HCT116 (cell line): ENCODE data around the gene GPS1. TPM values are rescaled to one million over a fixed set of nuclear protein-coding genes. Genes with fewer than 3 reads are reported as not detected.

Experiments
- ATAC-seq: fragments of 200-7000 bp; cut with Tn5 transposase; 2 replicates; pipeline ENCODE4 v1.9.1; 2020; ENCODE audit warnings: mild to moderate bottlenecking, moderate library complexity
- BruUV-seq: library from RNA; stranded (reverse); fragments of 400-500 nt; replicated peaks from 2 replicates; lab custom pipeline; 2021; lab: Mats Ljungman, UMichigan
- CTCF ChIA-PET: fragments of 300-600 bp; sonication (Branson Sonifier 250); formaldehyde crosslinking; loops from one replicate; lab custom pipeline; 2021; ENCODE audit warnings: antibody characterized with exemption; lab: Charles Lee
- POLR2A ChIA-PET: fragments of 300-600, 350-600 bp; sonication (Branson Sonifier 250); formaldehyde crosslinking; loops from one replicate; lab custom pipeline; 2021; ENCODE audit warnings: antibody characterized with exemption; lab: Charles Lee
- RAD21 ChIA-PET, 2 experiments: fragments of 300-600 bp; sonication (Branson Sonifier 250); formaldehyde crosslinking; loops; one replicate each; lab custom pipeline; 2023; ENCODE audit warnings: low total read pairs in 2 of 2; ENCODE audit not compliant: uncharacterized antibody in 2 of 2, unreplicated experiment in 2 of 2, low non-redundant PET in 1 of 2; lab: Charles Lee
- DNase-seq: peaks from one replicate; pipeline ENCODE4 v3.0.0-alpha.2; 2010; ENCODE audit warnings: low read depth, low spot score
- H2AFZ ChIP-seq: fragments of 200-600 bp; shearing (Covaris generic), sonication (generic); 2 replicates; pipeline ENCODE4 v1.6.1; 2017; ENCODE audit warnings: low read depth, mixed run types, mixed read lengths, antibody characterized with exemption, low read length; ENCODE audit not compliant: poor library complexity, severe bottlenecking
- H3K27ac ChIP-seq: 2 replicates; pipeline ENCODE4 v1.5.1; 2012; ENCODE audit warnings: low read depth, low read length
- H3K27me3 ChIP-seq: fragments of 200-600 bp; sonication (generic); 2 replicates; pipeline ENCODE4 v1.6.1; 2016; ENCODE audit warnings: mixed run types, low read length, mixed read lengths; ENCODE audit not compliant: insufficient read depth
- H3K36me3 ChIP-seq, 2 experiments: fragments of 200-500 bp in 1 of 2; fragments of 200-600 bp in 1 of 2; sonication (Bioruptor generic) in 1 of 2; sonication (generic) in 1 of 2; 2 replicates each; pipeline versions ENCODE4 v1.5.1 to v1.6.1; 2014 to 2016; ENCODE audit warnings: low read length in 2 of 2, inconsistent platforms in 1 of 2, mixed read lengths in 1 of 2, mixed run types in 1 of 2; ENCODE audit not compliant: insufficient read depth in 2 of 2, control insufficient read depth in 1 of 2
- H3K4me1 ChIP-seq, 2 experiments: fragments of 200-600 bp in 1 of 2; sonication (generic) in 1 of 2; 2 replicates each; pipeline versions ENCODE4 v1.5.1 to v1.6.1; 2012 to 2017; ENCODE audit warnings: low read length in 2 of 2, inconsistent platforms in 1 of 2, mild to moderate bottlenecking in 1 of 2, mixed read lengths in 1 of 2, mixed run types in 1 of 2, moderate library complexity in 1 of 2; ENCODE audit not compliant: insufficient read depth in 2 of 2, control insufficient read depth in 1 of 2
- H3K4me2 ChIP-seq: fragments of 200-600 bp; sonication (generic); 2 replicates; pipeline ENCODE4 v1.6.1; 2017; ENCODE audit warnings: mixed run types, low read length, mixed read lengths
- H3K4me3 ChIP-seq, 2 experiments: fragments of 200-600 bp in 1 of 2; sonication (generic) in 1 of 2; replicated peaks in 1 of 2; 2 replicates each; pipeline ENCODE4 v1.5.1; 2011 to 2016; ENCODE audit warnings: low read length in 2 of 2, control low read depth in 1 of 2, low read depth in 1 of 2, mild to moderate bottlenecking in 1 of 2, mixed read lengths in 1 of 2, mixed run types in 1 of 2
- H3K79me2 ChIP-seq: fragments of 200-600 bp; sonication (generic); 2 replicates; pipeline ENCODE4 v1.6.1; 2017; ENCODE audit warnings: mild to moderate bottlenecking, mixed run types, low read length, moderate library complexity, mixed read lengths; ENCODE audit not compliant: insufficient read depth
- H3K9ac ChIP-seq: fragments of 200-600 bp; sonication (generic); 2 replicates; pipeline ENCODE4 v1.6.1; 2016; ENCODE audit warnings: low read length, mixed read lengths
- H3K9me2 ChIP-seq: fragments of 200-600 bp; sonication (generic), shearing (Covaris generic); 2 replicates; pipeline ENCODE4 v1.6.1; 2017; ENCODE audit warnings: mixed run types, mild to moderate bottlenecking, moderate library complexity; ENCODE audit not compliant: insufficient read depth
- H3K9me3 ChIP-seq, 2 experiments: fragments of 200-500 bp in 1 of 2; fragments of 200-600 bp in 1 of 2; sonication (Bioruptor generic) in 1 of 2; sonication (generic) in 1 of 2; 2 replicates each; pipeline ENCODE4 v1.6.1; 2014 to 2017; ENCODE audit warnings: low read length in 2 of 2, mixed read lengths in 2 of 2, inconsistent platforms in 1 of 2, low read depth in 1 of 2, mild to moderate bottlenecking in 1 of 2, mixed run types in 1 of 2, moderate library complexity in 1 of 2; ENCODE audit not compliant: control insufficient read depth in 1 of 2, insufficient read depth in 1 of 2
- H4K20me1 ChIP-seq: fragments of 200-600 bp; sonication (generic), shearing (Covaris generic); 2 replicates; pipeline ENCODE4 v1.6.1; 2017; ENCODE audit warnings: mixed run types, mild to moderate bottlenecking, moderate library complexity; ENCODE audit not compliant: insufficient read depth
- CEBPB ChIP-seq: IDR thresholded peaks from 2 replicates; pipeline ENCODE4 v1.6.1; 2012; ENCODE audit warnings: low read depth
- EGR1 ChIP-seq: IDR thresholded peaks from 2 replicates; pipeline ENCODE4 v1.6.1; 2012; ENCODE audit warnings: low read depth
- ELF1 ChIP-seq: IDR thresholded peaks from 2 replicates; pipeline ENCODE4 v1.6.1; 2012; ENCODE audit warnings: low read depth, borderline replicate concordance
- EZH2 ChIP-seq: fragments of 200-600 bp; sonication (generic); IDR thresholded peaks from 2 replicates; pipeline ENCODE4 v1.6.1; 2017; ENCODE audit warnings: antibody characterized with exemption, mixed run types
- FOSL1 ChIP-seq: IDR thresholded peaks from 2 replicates; pipeline ENCODE4 v1.6.1; 2012; ENCODE audit warnings: low read depth
- JUND ChIP-seq: IDR thresholded peaks from 2 replicates; pipeline ENCODE4 v1.6.1; 2012
- POLR2A ChIP-seq: IDR thresholded peaks from 2 replicates; pipeline ENCODE4 v1.7.0; 2011; ENCODE audit warnings: borderline replicate concordance; ENCODE audit not compliant: insufficient read depth, insufficient read length; ENCODE audit errors: extremely low read depth
- POLR2AphosphoS5 ChIP-seq: IDR thresholded peaks from 2 replicates; pipeline ENCODE4 v1.6.1; 2011; ENCODE audit warnings: mild to moderate bottlenecking, low read depth, low read length, moderate library complexity
- RAD21 ChIP-seq: IDR thresholded peaks from 2 replicates; pipeline ENCODE4 v1.6.1; 2012; ENCODE audit warnings: low read depth, mild to moderate bottlenecking
- SIN3A ChIP-seq: IDR thresholded peaks from 2 replicates; pipeline ENCODE4 v1.6.1; 2012; ENCODE audit warnings: low read depth
- SP1 ChIP-seq: IDR thresholded peaks from 2 replicates; pipeline ENCODE4 v1.6.1; 2012; ENCODE audit warnings: low read depth
- ZFX ChIP-seq: fragments of 450-650 bp; IDR thresholded peaks from 2 replicates; pipeline ENCODE4 v1.6.1; 2017
- intact Hi-C: fragments of 100-400 bp; cut with micrococcal nuclease; formaldehyde crosslinking; loops from 2 replicates; pipeline ENCODE4 v1.10.0; 2022
- total RNA-seq: library from RNA; stranded (reverse); gene quantifications from one replicate; pipeline ENCODE4 v1.2.1, GENCODE V29; 2021; ENCODE audit not compliant: unreplicated experiment
- TF ChIP-seq, protein P1 (sequence below): IDR thresholded peaks from 2 replicates; pipeline ENCODE4 v1.6.1; 2012; ENCODE audit warnings: low read depth
- TF ChIP-seq, protein P2 (sequence below): IDR thresholded peaks from 2 replicates; pipeline ENCODE4 v1.6.1; 2012

The GPS1 gene
- total RNA-seq, 1 experiment from 2014 or later, result 205 TPM

- no peak overlapping the region; the same call in 1 of the 2 replicates for H3K27ac ChIP-seq
Observed at GRCh38 chr17:82029391-82029790, 22.3 kb upstream of the GPS1 start.

More at GRCh38 chr17:82029391-82029790, 22.3 kb upstream of the GPS1 start:
- Histone ChIP-seq H3K9me2 (no peaks in the 10 kb centered on the region), H2AFZ (no peak overlapping the region), H3K79me2 (peaks cover 11% of the 10 kb centered on the region; the same call in 1 of the 2 replicates), H3K36me3 (no peaks in the 10 kb centered on the region; a peak in 1 of 4 replicates), H3K4me1 (peaks cover 12 to 39% of the 10 kb centered on the region in 2 experiments; a peak in 3 of 4 replicates), H4K20me1 (no peaks in the 10 kb centered on the region), H3K4me3 (no peak overlapping the region), H3K9me3 (no peaks in the 10 kb centered on the region), H3K4me2 (no peak overlapping the region), H3K27me3 (no peaks in the 10 kb centered on the region), H3K9ac (no peak overlapping the region)
- no peak for DNase-seq
- ATAC-seq, result no peak
- TF ChIP-seq RAD21, result no peak
- TF ChIP-seq, protein P1, sequence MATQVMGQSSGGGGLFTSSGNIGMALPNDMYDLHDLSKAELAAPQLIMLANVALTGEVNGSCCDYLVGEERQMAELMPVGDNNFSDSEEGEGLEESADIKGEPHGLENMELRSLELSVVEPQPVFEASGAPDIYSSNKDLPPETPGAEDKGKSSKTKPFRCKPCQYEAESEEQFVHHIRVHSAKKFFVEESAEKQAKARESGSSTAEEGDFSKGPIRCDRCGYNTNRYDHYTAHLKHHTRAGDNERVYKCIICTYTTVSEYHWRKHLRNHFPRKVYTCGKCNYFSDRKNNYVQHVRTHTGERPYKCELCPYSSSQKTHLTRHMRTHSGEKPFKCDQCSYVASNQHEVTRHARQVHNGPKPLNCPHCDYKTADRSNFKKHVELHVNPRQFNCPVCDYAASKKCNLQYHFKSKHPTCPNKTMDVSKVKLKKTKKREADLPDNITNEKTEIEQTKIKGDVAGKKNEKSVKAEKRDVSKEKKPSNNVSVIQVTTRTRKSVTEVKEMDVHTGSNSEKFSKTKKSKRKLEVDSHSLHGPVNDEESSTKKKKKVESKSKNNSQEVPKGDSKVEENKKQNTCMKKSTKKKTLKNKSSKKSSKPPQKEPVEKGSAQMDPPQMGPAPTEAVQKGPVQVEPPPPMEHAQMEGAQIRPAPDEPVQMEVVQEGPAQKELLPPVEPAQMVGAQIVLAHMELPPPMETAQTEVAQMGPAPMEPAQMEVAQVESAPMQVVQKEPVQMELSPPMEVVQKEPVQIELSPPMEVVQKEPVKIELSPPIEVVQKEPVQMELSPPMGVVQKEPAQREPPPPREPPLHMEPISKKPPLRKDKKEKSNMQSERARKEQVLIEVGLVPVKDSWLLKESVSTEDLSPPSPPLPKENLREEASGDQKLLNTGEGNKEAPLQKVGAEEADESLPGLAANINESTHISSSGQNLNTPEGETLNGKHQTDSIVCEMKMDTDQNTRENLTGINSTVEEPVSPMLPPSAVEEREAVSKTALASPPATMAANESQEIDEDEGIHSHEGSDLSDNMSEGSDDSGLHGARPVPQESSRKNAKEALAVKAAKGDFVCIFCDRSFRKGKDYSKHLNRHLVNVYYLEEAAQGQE, result no peak
- no peak for TF ChIP-seq CEBPB
- no peak for TF ChIP-seq FOSL1
- TF ChIP-seq SIN3A, result no peak
- TF ChIP-seq EZH2, result no peak
- TF ChIP-seq POLR2AphosphoS5, result no peak
- TF ChIP-seq ELF1, result no peak
- TF ChIP-seq EGR1, result no peak
- no peak for TF ChIP-seq JUND
- TF ChIP-seq, protein P2, sequence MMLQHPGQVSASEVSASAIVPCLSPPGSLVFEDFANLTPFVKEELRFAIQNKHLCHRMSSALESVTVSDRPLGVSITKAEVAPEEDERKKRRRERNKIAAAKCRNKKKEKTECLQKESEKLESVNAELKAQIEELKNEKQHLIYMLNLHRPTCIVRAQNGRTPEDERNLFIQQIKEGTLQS, result no peak
- TF ChIP-seq ZFX, result no peak
- TF ChIP-seq SP1, result no peak
- TF ChIP-seq POLR2A, result no peak
- intact Hi-C loops, result no loop called here
- ChIA-PET RAD21 (interaction anchor here in 1 of 2 experiments (0.6 to 0.9 kb wide), 2 partner anchors 70 to 322 kb away, joined by 3 read pairs; no protein-coding TSS in a partner anchor), POLR2A (interaction anchor here (1.8 kb wide), 1 partner anchor 8 kb away, joined by 4 read pairs; the partner anchor contains the start of gene DCXR), CTCF (interaction anchor here (1.2 to 3.0 kb wide), 6 partner anchors 8 to 170 kb away, joined by 3 to 39 read pairs (median 8); partner anchors contain the start of genes CENPX, DCXR, FASN and LRRC45)
- no TSS peak for BruUV-seq
